ENCODE data around the gene C1orf198.

- TF ChIP-seq CTCF (conservative IDR thresholded peaks at IDR 0.05; ENCODE audit: low read length) (no peak), EZH2phosphoT487 (IDR thresholded peaks at IDR 0.05; ENCODE audit: borderline replicate concordance) (no peak)
These were observed 34.0 kb downstream of the C1orf198 start for GRCh38 chr1:230834292-230834691.

Measured in Loucy (cell line).